Psoas muscle (tissue), 8 donors: ENCODE measurements around the gene SAMD13. TPM values are rescaled to one million over a fixed set of nuclear protein-coding genes. Genes with fewer than 3 reads are reported as not detected.
A peak's percentile ranks its signal among the peaks of the same experiment; 100 is the strongest.

ENCODE experiments used
- ATAC-seq, 4 donors: fragments of 200-7000 bp; cut with Tn5 transposase; one replicate each; pipeline ENCODE4 v1.9.1; 2020; ENCODE audit warnings: moderate library complexity in 3 of 4, mild to moderate bottlenecking in 2 of 4
- DNase-seq, 2 donors: peaks; one replicate each; pipeline ENCODE4 v3.0.0-alpha.2; 2020
- H3K27ac ChIP-seq: fragments of 200-600 bp; one replicate; pipeline ENCODE4 v1.8.0; 2022
- H3K27me3 ChIP-seq, 3 donors: fragments of 200-600 bp in 1 of 3; one replicate each; pipeline versions ENCODE4 v1.6.1 to v1.8.0; 2013 to 2022; ENCODE audit warnings: low read length in 2 of 3, mild to moderate bottlenecking in 2 of 3, moderate library complexity in 1 of 3; ENCODE audit not compliant: insufficient read depth in 3 of 3
- H3K36me3 ChIP-seq, 2 donors: fragments of 200-600 bp in 1 of 2; one replicate each; pipeline versions ENCODE4 v1.6.1 to v1.8.0; 2013 to 2022; ENCODE audit warnings: low read depth in 1 of 2, mild to moderate bottlenecking in 1 of 2, moderate library complexity in 1 of 2; ENCODE audit not compliant: insufficient read depth in 1 of 2
- H3K4me1 ChIP-seq: fragments of 200-600 bp; one replicate; pipeline ENCODE4 v1.8.0; 2022
- H3K4me3 ChIP-seq: fragments of 200-600 bp; one replicate; pipeline ENCODE4 v1.8.0; 2022; ENCODE audit warnings: mild to moderate bottlenecking
- H3K9me3 ChIP-seq: fragments of 200-600 bp; one replicate; pipeline ENCODE4 v1.8.0; 2022
- CTCF ChIP-seq: fragments of 200-600 bp; IDR thresholded peaks from one replicate; pipeline ENCODE4 v1.8.0; 2022; ENCODE audit warnings: antibody characterized with exemption
- WGBS, 3 donors: extraction: QIAGEN DNeasy Blood & Tissue Kit; methylation state at CpG; one replicate each; pipeline versions ENCODE4 v1.1.6 to v1.1.7; 2013; 5-methylcytosine and 5-hydroxymethylcytosine counted together
- intact Hi-C, 2 donors: fragments of 100-400 bp; cut with DNase I; formaldehyde crosslinking; loops; one replicate each; pipeline versions ENCODE4 v1.11.0 to v1.14.2; 2022
- polyA plus RNA-seq, 3 donors: library from polyadenylated mRNA; stranded (reverse); fragments of 200-250 nt; gene quantifications; one replicate each; pipeline ENCODE4 v1.2.3, GENCODE V29; 2013
- total RNA-seq, 4 donors: library from RNA; stranded (reverse); fragmentation: NEBNext Ultra II Directional in 2 of 4; extraction: Animal tissue kit (Norgen Biotek cat#: 25700) in 2 of 4; gene quantifications; one replicate each; pipeline versions ENCODE4 v1.2.1 to v1.2.4, GENCODE V29; 2021 to 2023
- donor health status: healthy with polysubstance abuse.
- donor health status: DM: no; HTN: no; CAD: no; lungs with moderate emphysema.
- donor health status: Bipolar disorder and iron deficiency.
- donor health status: healthy.
- donor health status: DM: yes; HTN: yes; CAD: no.
- donor health status: DM: no; HTN: no; CAD: no.
- donor health status: DM: no; HTN: no; CAD: no.
- donor health status: DM: yes; HTN: yes; CAD: no.

Gene SAMD13
- total and polyA plus RNA-seq, 7 donors, result 0.53 to 6.8 (median 1.7) TPM

- no peaks in the 10 kb centered on the region for H3K27me3 ChIP-seq
- H3K4me1 ChIP-seq, result peaks cover 14% of the 10 kb centered on the region
- intact Hi-C loops, result no loop called here
- H3K27ac ChIP-seq, result no peak overlapping the region
- no peak for TF ChIP-seq CTCF
- DNase-seq, result no peak
- WGBS, 3 donors, result 50 to 58% (median 57%) methylated on average over 3 of the region's 3 CpGs
- no peaks in the 10 kb centered on the region for H3K9me3 ChIP-seq
- no peaks in the 10 kb centered on the region for H3K36me3 ChIP-seq
- no peak overlapping the region for H3K4me3 ChIP-seq
- ATAC-seq, result peak; percentile 32 to 74 (median 70)
Measured at GRCh38 chr1:84365225-84366221, 64.0 kb downstream of the SAMD13 start.

DNA sequence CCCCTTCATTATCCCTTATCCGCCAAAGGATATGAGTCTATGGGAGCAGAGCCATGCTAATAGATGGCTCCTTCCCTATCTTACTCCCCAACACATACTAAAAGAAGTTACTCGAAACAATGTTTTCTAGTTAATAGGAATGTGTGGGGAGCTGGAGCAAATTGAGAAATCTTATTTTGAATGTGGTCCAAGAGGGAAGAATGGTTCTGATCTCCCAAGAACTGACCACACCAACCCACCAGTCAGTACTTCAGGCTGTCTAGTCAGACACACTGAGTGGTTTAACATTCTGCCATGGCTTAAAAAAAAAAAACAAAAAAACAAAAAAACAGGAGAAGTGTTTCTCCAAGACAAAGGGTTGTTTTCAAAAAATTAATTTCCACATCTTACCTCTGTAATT, 65.3 kb downstream of the SAMD13 start:
- no peak overlapping the region for H3K27ac ChIP-seq
- H3K9me3 ChIP-seq, result no peaks in the 10 kb centered on the region
- 79 to 87% (median 81%) methylated on average over 2 of the region's 2 CpGs for WGBS, 3 donors
- intact Hi-C loops, result no loop called here
- no peaks in the 10 kb centered on the region for H3K36me3 ChIP-seq
- DNase-seq, result no peak
- no peak for ATAC-seq
- H3K4me3 ChIP-seq, result no peak overlapping the region
- TF ChIP-seq CTCF, result no peak
- H3K27me3 ChIP-seq, result no peaks in the 10 kb centered on the region
- peaks cover 14% of the 10 kb centered on the region for H3K4me1 ChIP-seq

DNA sequence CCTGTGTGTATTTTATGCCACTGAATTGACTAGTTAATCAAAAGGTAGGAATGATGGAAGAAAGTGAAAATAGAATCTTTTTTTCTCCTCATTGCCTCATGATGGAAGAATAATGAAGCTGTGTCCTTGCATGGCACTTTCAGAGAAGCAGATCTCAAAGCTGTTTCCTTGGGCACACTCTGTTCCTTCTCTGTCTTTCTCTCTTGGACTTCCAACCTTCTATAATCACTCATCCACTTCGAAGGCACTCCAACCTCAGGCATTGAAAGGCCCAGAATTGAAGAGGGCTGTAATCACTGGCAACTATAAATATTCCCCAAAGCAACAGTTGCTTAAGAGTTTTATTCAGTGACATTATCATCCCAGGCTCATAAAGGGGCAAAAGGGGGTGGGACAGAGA, 65.7 kb downstream of the SAMD13 start:
- no peak overlapping the region for H3K27ac ChIP-seq
- H3K4me3 ChIP-seq, result no peak overlapping the region
- no peaks in the 10 kb centered on the region for H3K27me3 ChIP-seq
- H3K9me3 ChIP-seq, result no peaks in the 10 kb centered on the region
- peaks cover 14% of the 10 kb centered on the region for H3K4me1 ChIP-seq
- WGBS, 3 donors, result 33 to 90% (median 73%) methylated on average over 1 of the region's 1 CpG
- no peak for TF ChIP-seq CTCF
- no peaks in the 10 kb centered on the region for H3K36me3 ChIP-seq
- DNase-seq, result no peak
- ATAC-seq, result no peak
- intact Hi-C loops, result no loop called here

DNA sequence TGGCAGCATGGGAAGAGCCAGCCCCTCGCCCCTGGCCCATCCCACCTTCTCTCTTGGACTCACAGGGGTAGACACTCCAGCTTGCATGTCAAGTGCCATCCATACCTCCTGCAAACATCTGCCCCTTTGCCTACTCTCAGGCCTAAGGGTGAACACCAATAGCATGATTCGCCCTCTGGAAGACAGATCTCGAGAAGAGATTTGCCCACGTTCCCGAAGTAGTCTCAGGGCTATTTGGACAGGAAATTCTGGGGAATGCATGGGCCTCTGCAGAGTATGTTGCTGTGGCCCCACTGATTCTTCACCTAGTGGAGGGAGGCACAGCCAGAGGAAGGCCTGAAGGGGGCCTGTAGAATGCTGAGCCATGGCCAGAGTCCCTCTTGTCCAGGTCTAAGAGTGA, 66.9 kb downstream of the SAMD13 start:
- ATAC-seq, result no peak
- TF ChIP-seq CTCF, result no peak
- DNase-seq, result no peak
- H3K36me3 ChIP-seq, result no peaks in the 10 kb centered on the region
- no peaks in the 10 kb centered on the region for H3K27me3 ChIP-seq
- H3K4me1 ChIP-seq, result peaks cover 12% of the 10 kb centered on the region
- intact Hi-C loops, result no loop called here
- no peak overlapping the region for H3K27ac ChIP-seq
- H3K4me3 ChIP-seq, result no peak overlapping the region
- WGBS, 3 donors, result 94% methylated on average over 5 of the region's 5 CpGs
- H3K9me3 ChIP-seq, result no peaks in the 10 kb centered on the region
